Neural progenitor cell (in vitro differentiated cells): ENCODE results near the gene RBFOX2.

Experiments used
- CTCF ChIP-seq: fragments of 200-600 bp; sonication (generic); IDR thresholded peaks from 2 replicates; pipeline ENCODE4 v1.5.1; 2017; ENCODE audit warnings: antibody characterized with exemption, mild to moderate bottlenecking
- EZH2 ChIP-seq: fragments of 200-600 bp; sonication (generic); IDR thresholded peaks from 2 replicates; pipeline ENCODE4 v1.6.1; 2017; ENCODE audit warnings: antibody characterized with exemption, mild to moderate bottlenecking, moderate library complexity

- TF ChIP-seq CTCF: no peak
- TF ChIP-seq EZH2: no peak
Measured at GRCh38 chr22:35995772-35996171, 32.9 kb downstream of the RBFOX2 start.
